HG02588 (cell line): ENCODE results near the gene FBXW11.

Experiments used
- ATAC-seq: cut with Tn5 transposase; IDR thresholded peaks from one replicate; pipeline ENCODE4 v1.9.1; 2021; ENCODE audit warnings: mild to moderate bottlenecking, moderate library complexity; ENCODE audit not compliant: unreplicated experiment

FBXW11 gene

GRCh38 chr5:171847026-171847425 is 159.4 kb downstream of the FBXW11 start:
- ATAC-seq: no peak

- no peak for ATAC-seq
Observed at GRCh38 chr5:171846323-171846722, 160.1 kb downstream of the FBXW11 start.

- no peak for ATAC-seq
Observed at GRCh38 chr5:171845857-171846256, 160.6 kb downstream of the FBXW11 start.

- ATAC-seq: no peak
Observed at GRCh38 chr5:171845040-171845630, 161.3 kb downstream of the FBXW11 start.

GRCh38 chr5:171842777-171843328 is 163.6 kb downstream of the FBXW11 start:
- ATAC-seq: no peak

GRCh38 chr5:171841984-171842776 is 164.3 kb downstream of the FBXW11 start:
- no peak for ATAC-seq

- ATAC-seq: no peak
Observed at GRCh38 chr5:171840711-171841522, 165.5 kb downstream of the FBXW11 start.

GRCh38 chr5:171840066-171840465 is 166.4 kb downstream of the FBXW11 start:
- no peak for ATAC-seq

- no peak for ATAC-seq
Observed at GRCh38 chr5:171839112-171839511, 167.3 kb downstream of the FBXW11 start.

- no peak for ATAC-seq
Observed at GRCh38 chr5:171838066-171838465, 168.4 kb downstream of the FBXW11 start.

GRCh38 chr5:171837522-171837921 is 168.9 kb downstream of the FBXW11 start:
- no peak for ATAC-seq

GRCh38 chr5:171835066-171835465 is 171.4 kb downstream of the FBXW11 start:
- no peak for ATAC-seq

GRCh38 chr5:171834461-171834860 is 172.0 kb downstream of the FBXW11 start:
- ATAC-seq: no peak

GRCh38 chr5:171832775-171833174 is 173.7 kb downstream of the FBXW11 start:
- ATAC-seq: no peak

- no peak for ATAC-seq
Observed at GRCh38 chr5:171830686-171831085, 175.8 kb downstream of the FBXW11 start.

GRCh38 chr5:171827162-171827561 is 179.3 kb downstream of the FBXW11 start:
- no peak for ATAC-seq

- ATAC-seq: no peak
Observed at GRCh38 chr5:171826132-171826531, 180.3 kb downstream of the FBXW11 start.

- no peak for ATAC-seq
Observed at GRCh38 chr5:171825051-171825450, 181.4 kb downstream of the FBXW11 start.

GRCh38 chr5:171823269-171823668 is 183.2 kb downstream of the FBXW11 start:
- no peak for ATAC-seq

GRCh38 chr5:171821286-171821685 is 185.2 kb downstream of the FBXW11 start:
- ATAC-seq: no peak

- ATAC-seq: no peak
Observed at GRCh38 chr5:171820561-171820960, 185.9 kb downstream of the FBXW11 start.
